NCI-H187 (cell line): ENCODE results near the gene ZPBP2.

Experiments
- DNase-seq, 2 experiments: peaks; one replicate each; lab custom pipeline; 2025; lab: John Stamatoyannopoulos, UW

ZPBP2 gene

GRCh38 chr17:39913989-39914388 lies 46.0 kb downstream of the ZPBP2 start:
- no peak for DNase-seq

- peak in 1 of 2 experiments; percentile 13 for DNase-seq
Observed at GRCh38 chr17:39915559-39915958, 47.6 kb downstream of the ZPBP2 start.

GRCh38 chr17:39916918-39917317 lies 48.9 kb downstream of the ZPBP2 start:
- no peak for DNase-seq

- DNase-seq = no peak
Observed at GRCh38 chr17:39919087-39919683, 51.2 kb downstream of the ZPBP2 start.

- no peak for DNase-seq
Observed at GRCh38 chr17:39920218-39921210, 52.5 kb downstream of the ZPBP2 start.

GRCh38 chr17:39921323-39921722 lies 53.3 kb downstream of the ZPBP2 start:
- no peak for DNase-seq

GRCh38 chr17:39922006-39922405 lies 54.0 kb downstream of the ZPBP2 start:
- DNase-seq = no peak

GRCh38 chr17:39923230-39923629 lies 55.2 kb downstream of the ZPBP2 start:
- DNase-seq = no peak

GRCh38 chr17:39923836-39924690 lies 56.1 kb downstream of the ZPBP2 start:
- DNase-seq = no peak

- DNase-seq = no peak
Observed at GRCh38 chr17:39924691-39925055, 56.7 kb downstream of the ZPBP2 start.

GRCh38 chr17:39925282-39926134 lies 57.5 kb downstream of the ZPBP2 start:
- DNase-seq = no peak

- DNase-seq = no peak
Observed at GRCh38 chr17:39926135-39926587, 58.2 kb downstream of the ZPBP2 start.

GRCh38 chr17:39926588-39927100 lies 58.6 kb downstream of the ZPBP2 start:
- no peak for DNase-seq
